GM19240 (cell line): Measurements from ENCODE around the gene GRK6.

Experiments
- DNase-seq: peaks from one replicate; pipeline ENCODE4 v3.0.0; 2011; ENCODE audit warnings: low spot score; ENCODE audit not compliant: insufficient read length

GRK6 gene

DNA sequence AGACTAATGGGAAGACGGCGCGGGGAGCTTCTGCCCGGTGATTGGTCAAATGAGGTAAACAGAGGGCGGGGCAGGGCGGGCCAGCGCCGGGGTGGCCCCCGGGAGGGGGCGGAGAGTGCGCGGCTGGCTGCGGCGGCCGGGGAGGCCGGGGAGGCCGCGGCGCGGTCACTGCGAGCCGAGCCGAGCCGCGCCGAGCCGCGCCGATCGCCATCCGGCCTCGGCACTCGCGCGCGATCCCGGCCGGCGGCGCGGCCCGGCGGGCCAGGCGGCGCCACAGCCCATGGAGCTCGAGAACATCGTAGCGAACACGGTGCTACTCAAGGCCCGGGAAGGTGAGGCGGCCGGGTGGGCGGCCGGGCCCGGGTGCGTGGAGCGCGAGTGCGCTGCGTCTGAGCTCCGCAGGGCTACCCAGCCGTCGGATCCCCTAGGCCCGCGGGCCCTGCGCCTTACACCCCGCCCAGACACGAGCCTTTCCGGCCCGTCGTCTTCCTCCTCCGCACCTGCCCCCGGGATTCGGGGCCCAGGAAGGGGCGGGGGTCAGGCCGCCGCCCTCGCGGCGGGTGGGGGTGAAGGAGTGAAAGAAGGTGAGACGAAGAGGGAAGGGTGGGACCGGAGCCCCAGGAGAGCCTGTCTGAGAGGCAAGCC is at the start of gene GRK6:
Gene GRK6 (plus strand): TSS at position 111 of the 645 bp plus-strand sequence. CDS start 170 bp downstream, at position 281.
- peak; percentile 85 for DNase-seq

GRCh38 chr5:177377851-177378776 is 48.4 kb upstream of the GRK6 start:
- DNase-seq: no peak

- no peak for DNase-seq
Measured at GRCh38 chr5:177378884-177379883, 47.3 kb upstream of the GRK6 start.

- DNase-seq: no peak
Measured at GRCh38 chr5:177380805-177381126, 45.7 kb upstream of the GRK6 start.

GRCh38 chr5:177382423-177383029 is 44.0 kb upstream of the GRK6 start:
- DNase-seq: no peak

DNA sequence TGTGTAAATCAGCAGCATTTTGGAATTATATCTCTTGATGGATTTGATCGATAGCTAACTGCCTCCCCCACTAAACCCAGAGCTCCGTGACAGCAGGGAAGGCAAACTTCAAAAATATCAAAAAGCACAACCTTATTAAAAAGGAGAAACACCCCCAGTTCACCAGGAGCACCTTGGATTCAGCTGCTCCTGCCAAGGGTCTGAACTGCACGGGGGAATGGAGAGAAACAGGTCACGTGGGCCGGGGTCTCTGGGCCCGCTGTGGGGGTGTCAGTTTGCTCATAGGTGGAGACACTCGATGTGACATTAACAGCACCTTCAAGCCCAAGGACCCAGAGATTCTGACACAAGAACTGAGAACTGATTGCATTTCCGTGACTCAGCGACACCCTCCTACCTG is 43.3 kb upstream of the GRK6 start:
- DNase-seq: no peak

- DNase-seq: no peak
Measured at GRCh38 chr5:177384134-177384533, 42.3 kb upstream of the GRK6 start, which contains the start of gene SLC34A1. Gene SLC34A1, plus strand, starts transcription at chr5:177384434. Its CDS starts 1,308 bp downstream, at chr5:177385742.

- DNase-seq: no peak
Measured at GRCh38 chr5:177385720-177386119, 40.8 kb upstream of the GRK6 start.

DNA sequence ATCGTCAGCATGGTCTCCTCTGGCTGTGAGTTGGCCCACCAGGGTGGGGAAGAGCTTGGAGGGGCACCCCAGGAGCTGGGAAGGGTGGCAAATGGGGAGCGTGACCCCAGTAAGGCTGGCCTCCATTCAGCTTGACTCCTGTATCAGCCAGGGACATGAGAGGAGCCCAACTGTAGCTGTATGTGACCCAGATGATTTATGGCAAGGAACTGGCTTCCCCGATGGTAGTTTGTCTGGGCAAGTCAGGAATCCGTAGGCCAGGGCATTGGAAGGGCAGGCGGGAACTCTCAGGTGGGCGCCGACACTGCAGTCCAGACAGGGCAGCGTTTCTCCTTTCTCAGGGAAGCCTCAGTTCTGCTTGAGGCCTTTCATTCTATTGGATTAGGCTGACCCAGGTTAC is 39.9 kb upstream of the GRK6 start:
- DNase-seq: no peak

GRCh38 chr5:177387405-177387804 is 39.1 kb upstream of the GRK6 start:
- no peak for DNase-seq

- no peak for DNase-seq
Measured at GRCh38 chr5:177388521-177389052, 37.9 kb upstream of the GRK6 start.

- DNase-seq: peak; percentile 62
Measured at GRCh38 chr5:177389241-177390169, 37.0 kb upstream of the GRK6 start.

DNA sequence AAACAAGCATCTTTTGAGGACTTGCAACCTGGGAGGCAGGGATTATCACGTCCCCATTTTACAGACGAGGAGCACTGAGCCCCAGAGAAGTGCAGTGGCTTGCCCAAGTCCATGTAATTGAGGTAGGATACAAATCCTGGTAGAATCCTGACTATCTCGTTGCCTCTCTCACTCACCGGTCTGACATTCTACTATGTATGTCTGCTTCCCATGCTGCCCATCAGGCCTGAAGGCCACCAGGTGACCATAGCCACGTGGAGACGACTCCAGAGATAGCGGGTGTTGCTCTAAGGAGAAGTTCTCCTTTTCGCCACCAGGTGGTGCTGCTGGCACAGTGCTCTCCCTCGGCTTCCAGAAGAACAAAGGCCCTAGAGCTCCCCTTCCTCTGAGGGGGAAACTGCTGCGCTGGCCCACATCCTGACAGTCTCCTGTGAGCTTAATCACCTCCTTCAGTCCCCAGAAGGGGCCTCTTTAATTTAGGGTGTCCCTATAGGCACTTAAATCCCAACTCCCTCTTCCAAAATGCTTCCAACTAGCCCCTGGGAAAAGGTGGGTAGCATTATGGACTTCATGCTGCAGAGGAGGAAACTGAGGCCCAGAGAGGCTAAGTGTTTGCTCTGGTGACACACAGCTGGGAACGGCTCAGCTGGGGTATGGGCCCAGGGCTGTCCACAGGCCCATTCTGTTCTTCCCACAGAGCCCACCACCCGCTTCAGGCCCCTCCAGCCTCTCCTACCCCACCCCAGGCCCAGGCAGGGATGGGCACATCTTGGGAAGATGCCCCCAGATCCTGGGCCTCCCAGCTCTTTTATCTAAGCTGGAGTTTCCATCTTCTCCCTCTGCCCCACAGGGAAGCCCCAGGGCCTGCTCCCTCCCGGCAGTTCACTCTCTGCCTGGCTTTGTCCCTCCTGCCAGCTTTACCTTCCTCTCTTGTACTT is 35.8 kb upstream of the GRK6 start:
- DNase-seq: peak; percentile 98

DNA sequence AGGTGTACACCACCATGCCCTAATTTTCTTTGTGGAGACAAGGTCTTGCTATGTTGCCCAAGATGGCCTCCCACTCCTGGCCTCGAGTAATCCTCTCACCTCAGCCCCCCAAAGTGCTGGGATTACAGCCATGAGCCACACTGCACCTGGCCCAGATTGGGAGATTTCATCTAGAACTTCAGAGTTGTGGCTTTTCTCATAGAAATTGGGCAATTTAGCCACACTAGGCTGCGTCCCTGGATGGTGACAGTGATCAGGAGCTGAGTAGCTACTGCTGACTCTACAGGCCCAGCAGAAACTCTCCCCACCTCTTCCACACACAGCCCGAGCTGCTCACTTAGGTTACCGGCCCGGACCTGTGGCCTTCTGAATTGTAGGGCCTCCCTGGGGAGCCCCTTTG is 33.7 kb upstream of the GRK6 start:
- DNase-seq: no peak

DNA sequence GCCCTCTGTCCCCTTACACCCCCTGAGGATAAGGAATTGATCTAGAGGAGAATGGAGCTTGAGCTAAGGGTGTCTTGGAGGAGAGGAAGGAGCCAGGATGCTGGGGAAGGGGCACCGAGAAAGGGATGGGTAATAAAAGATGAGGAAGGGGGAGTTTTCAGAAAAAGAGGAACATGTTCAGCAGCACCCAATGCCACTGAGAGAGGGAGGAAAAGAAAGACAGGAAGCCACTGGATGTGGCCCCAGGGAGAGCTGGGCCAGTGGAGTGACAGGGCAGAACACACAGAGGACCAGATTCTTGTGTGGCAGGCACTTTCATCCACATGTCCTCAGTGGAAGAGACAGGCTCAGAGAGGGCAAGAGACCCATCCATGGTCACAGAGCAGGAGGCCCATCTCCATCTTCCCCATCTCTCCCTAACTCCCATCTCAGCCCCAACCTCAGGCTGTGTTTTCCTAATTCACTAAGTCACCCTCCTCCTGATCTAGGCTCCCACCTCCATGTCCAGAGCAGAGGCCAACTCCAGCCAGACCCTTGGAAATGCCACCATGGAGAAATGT is 33.2 kb upstream of the GRK6 start:
- DNase-seq: no peak

DNA sequence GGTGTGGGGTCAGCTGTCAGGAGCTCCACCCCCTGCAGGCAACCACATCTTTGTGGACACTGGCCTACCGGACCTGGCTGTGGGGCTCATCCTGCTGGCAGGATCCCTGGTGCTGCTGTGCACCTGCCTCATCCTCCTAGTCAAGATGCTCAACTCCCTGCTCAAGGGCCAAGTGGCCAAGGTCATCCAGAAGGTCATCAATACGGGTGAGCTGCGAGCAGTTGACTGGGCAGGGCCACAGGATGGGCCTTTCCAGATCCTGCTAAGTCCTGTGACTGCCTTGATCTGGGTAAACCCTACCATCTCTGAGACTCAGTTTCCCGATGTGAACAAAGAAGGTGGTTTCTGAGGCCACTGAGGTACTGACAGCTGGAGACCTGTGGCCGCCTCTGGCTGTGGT is 32.5 kb upstream of the GRK6 start:
- DNase-seq: no peak

DNA sequence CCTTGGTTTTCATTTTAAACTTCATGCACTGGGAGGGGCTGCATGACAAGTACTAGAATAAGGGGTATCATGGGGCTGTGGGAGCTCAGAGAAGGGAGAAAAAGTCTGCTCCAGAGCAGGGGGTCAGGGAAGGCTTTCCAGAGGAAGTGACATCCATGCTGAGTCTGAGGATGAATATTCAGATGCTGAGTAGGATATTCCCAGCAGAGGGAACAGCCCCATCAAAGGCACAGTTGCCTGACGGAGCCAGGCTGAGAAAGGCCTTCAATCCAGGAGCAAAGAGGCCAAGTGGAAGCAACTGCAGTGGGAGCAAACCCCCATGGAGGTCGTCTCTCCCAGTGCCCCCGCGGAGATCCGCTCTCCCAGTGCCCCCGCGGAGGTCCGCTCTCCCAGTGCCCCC is 30.4 kb upstream of the GRK6 start:
- DNase-seq: no peak

DNA sequence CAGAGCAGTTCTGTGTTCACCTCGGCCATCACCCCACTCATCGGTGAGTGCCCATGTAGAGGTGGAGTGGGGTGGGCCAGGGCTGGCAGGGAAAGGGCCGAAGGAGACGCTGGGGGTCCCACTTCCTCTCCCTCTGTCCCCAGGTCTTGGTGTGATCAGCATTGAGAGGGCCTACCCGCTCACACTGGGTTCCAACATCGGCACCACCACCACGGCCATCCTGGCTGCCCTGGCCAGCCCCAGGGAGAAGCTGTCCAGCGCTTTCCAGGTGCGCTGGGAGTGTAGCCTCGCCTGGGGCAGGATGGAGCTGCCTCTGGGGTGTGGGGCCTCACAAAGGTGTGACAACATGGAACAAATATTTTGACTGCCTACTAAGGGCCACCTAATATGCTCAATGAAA is 29.7 kb upstream of the GRK6 start:
- DNase-seq: no peak
